GM18907 (cell line): ENCODE results near the gene HSD17B12.

Source experiments
- ATAC-seq: cut with Tn5 transposase; IDR thresholded peaks from one replicate; pipeline ENCODE4 v1.9.1; 2021; ENCODE audit warnings: mild to moderate bottlenecking, moderate library complexity; ENCODE audit not compliant: unreplicated experiment

HSD17B12 gene

GRCh38 chr11:43797337-43797736 is 116.8 kb downstream of the HSD17B12 start:
- no peak for ATAC-seq

GRCh38 chr11:43797866-43798265 is 117.3 kb downstream of the HSD17B12 start:
- no peak for ATAC-seq

GRCh38 chr11:43802509-43802908 is 122.0 kb downstream of the HSD17B12 start:
- no peak for ATAC-seq

- ATAC-seq, result no peak
Measured at GRCh38 chr11:43803766-43804165, 123.2 kb downstream of the HSD17B12 start.

GRCh38 chr11:43806976-43807375 is 126.4 kb downstream of the HSD17B12 start:
- no peak for ATAC-seq

GRCh38 chr11:43810929-43811596 is 130.5 kb downstream of the HSD17B12 start:
- ATAC-seq, result no peak

GRCh38 chr11:43812471-43812870 is 131.9 kb downstream of the HSD17B12 start:
- no peak for ATAC-seq

- no peak for ATAC-seq
Measured at GRCh38 chr11:43818220-43818619, 137.7 kb downstream of the HSD17B12 start.

- no peak for ATAC-seq
Measured at GRCh38 chr11:43819926-43820325, 139.4 kb downstream of the HSD17B12 start.

- no peak for ATAC-seq
Measured at GRCh38 chr11:43823316-43823715, 142.8 kb downstream of the HSD17B12 start.

- ATAC-seq, result no peak
Measured at GRCh38 chr11:43823851-43824250, 143.3 kb downstream of the HSD17B12 start.

GRCh38 chr11:43825217-43825816 is 144.8 kb downstream of the HSD17B12 start:
- ATAC-seq, result no peak

- ATAC-seq, result peak; percentile 49
Measured at GRCh38 chr11:43830928-43831440, 150.4 kb downstream of the HSD17B12 start.

GRCh38 chr11:43832536-43832935 is 152.0 kb downstream of the HSD17B12 start:
- no peak for ATAC-seq

GRCh38 chr11:43833657-43834073 is 153.1 kb downstream of the HSD17B12 start:
- ATAC-seq, result no peak

GRCh38 chr11:43834286-43834685 is 153.7 kb downstream of the HSD17B12 start:
- ATAC-seq, result no peak

GRCh38 chr11:43835104-43835503 is 154.6 kb downstream of the HSD17B12 start:
- ATAC-seq, result no peak

- ATAC-seq, result no peak
Measured at GRCh38 chr11:43837879-43838278, 157.3 kb downstream of the HSD17B12 start.

- no peak for ATAC-seq
Measured at GRCh38 chr11:43842021-43842420, 161.5 kb downstream of the HSD17B12 start.

- ATAC-seq, result no peak
Measured at GRCh38 chr11:43845816-43846215, 165.3 kb downstream of the HSD17B12 start.

GRCh38 chr11:43852057-43852636 is 171.6 kb downstream of the HSD17B12 start:
- ATAC-seq, result peak; percentile 86

- ATAC-seq, result no peak
Measured at GRCh38 chr11:43853781-43854180, 173.2 kb downstream of the HSD17B12 start.
